ENCODE measurements around the gene GID4.
A peak's percentile ranks its signal among the peaks of the same experiment; 100 is the strongest.

GID4 gene

GRCh38 chr17:18045691-18046350 is 6.6 kb downstream of the GID4 start:
- DNase-seq, result no peak

- no peak for DNase-seq
Measured at GRCh38 chr17:18055597-18055996, 16.4 kb downstream of the GID4 start.

DNA sequence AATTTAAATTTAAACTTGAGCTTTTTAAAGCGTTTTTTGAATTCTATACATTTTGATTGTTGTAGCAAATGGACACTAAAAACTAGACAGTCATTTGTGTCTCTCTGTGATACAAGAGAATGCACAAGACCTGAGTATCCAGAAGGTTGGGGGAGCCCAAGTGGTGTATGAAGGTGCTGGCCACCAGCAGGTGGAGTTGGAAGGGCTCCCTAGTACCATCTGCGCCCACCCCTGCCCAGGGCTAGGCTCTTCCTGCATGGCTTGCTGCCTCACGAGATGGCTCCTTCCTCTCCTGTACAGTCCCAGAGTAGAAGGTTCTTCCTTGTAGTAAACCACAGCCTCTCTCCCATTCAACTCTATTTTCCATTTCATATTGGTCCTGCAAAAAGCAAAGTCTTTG is 17.0 kb downstream of the GID4 start:
- DNase-seq, result no peak

DNA sequence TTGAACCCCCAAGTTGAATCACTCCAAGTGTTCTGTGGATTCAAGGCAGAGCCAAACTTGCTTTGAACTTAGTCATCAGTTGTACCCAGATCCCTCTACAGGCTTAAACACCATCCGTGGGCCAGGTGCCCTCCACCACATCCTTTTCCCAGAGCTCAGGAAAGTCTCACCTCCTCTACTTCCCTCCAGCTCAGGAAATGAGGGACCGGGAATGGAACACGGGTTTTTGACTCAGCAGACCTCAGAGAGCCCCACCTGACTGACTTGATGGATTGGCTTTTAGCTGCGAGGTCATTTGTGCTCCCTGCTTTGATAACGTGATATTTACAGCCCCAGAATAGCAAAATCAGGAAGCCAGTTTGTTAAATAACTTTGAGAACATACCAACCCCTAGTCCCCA is 20.1 kb downstream of the GID4 start:
- no peak for DNase-seq

GRCh38 chr17:18064053-18064452 is 24.8 kb downstream of the GID4 start:
- no peak for DNase-seq

DNA sequence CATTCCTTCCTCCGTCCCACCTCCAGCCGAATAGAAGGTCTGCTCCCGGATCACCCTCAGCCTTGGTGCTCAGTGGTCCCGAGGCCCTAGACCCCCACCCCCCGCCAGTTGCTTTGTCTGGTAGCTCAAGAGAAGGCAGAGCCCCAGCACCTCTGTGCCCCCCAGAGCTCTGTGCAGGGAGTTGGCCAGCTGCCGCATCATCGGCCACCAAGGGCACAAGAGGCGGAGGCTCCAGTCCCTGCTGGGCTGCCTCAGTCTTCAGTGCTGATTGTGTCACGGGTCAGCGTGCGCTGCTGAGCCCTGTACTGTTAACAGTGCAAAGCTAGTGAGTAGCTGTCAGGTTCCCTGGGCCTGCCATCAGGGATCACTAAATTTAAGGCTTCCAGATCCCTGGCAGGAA is 26.3 kb downstream of the GID4 start:
- DNase-seq, result no peak

- DNase-seq, result no peak
Measured at GRCh38 chr17:18066866-18067265, 27.7 kb downstream of the GID4 start.

DNA sequence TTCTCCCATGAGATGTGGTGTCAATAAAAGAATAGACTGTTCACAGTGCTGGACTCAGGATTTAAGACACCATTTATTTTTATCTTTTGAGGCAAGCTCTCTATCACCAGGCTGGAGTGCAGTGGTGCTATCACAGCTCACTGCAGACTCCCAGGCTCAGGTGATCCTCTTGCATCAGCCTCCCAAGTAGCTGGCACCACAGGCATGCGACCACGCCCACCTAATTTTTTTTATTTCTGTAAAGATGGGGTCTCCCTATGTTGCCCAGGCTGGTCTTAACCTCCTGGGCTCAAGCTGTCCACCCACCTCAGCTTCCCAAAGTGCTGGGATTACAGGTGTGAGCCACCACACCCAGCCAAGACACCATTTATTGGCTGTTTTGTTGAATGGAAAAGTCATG is 29.9 kb downstream of the GID4 start:
- DNase-seq, result no peak

GRCh38 chr17:18070861-18071340 is 31.7 kb downstream of the GID4 start:
- DNase-seq, result no peak

DNA sequence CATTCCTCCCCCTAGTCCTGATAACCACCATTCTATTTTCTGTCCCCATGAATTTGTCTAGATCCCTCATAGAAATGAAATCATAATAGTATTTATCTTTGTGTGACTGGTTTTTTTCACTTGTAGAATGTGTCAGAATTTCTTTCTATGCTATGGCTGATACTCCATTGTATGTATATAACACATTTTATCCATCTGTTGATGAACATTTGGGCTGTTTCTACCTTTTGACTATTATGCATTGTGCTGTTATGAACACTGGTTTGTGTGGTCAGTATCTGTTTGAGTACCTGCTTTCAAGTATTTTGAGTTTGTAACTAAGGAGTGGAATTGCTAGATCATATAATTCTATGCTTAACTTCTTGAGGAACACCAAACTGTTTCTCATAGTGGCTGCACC is 32.5 kb downstream of the GID4 start:
- no peak for DNase-seq

DNA sequence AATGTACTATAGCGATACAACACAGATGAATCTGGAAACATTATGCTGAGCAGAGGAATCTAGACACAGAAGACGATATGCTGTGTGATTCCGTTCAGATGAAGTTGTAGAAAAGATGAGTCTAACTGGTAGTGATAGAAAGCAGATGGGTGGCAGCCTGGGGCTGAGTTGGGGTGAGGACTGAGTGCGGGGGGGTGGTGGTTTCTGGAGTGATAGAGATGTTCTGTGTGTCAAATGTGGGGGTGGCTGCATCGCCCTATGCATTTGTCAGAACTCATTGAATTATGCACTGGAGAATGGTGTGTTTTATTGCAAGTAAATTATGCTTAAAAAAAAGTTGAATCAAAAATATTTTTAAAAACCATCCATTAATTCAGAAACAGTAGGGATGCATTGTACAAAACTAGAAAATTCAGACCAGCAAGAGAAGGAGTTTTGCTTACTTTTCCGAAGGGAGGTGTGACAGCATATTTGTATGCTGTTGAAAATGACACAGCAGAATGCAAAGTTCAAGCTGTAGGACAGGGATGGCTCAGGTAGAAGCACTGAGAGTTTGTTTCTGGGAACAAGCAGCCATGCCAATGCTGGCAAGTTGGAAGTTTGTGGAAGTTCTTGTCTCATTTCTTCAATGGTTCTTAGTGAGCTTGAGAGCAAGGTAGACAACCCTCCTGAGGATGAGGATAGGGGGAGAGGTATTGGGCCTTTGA is 35.5 kb downstream of the GID4 start:
- no peak for DNase-seq

DNA sequence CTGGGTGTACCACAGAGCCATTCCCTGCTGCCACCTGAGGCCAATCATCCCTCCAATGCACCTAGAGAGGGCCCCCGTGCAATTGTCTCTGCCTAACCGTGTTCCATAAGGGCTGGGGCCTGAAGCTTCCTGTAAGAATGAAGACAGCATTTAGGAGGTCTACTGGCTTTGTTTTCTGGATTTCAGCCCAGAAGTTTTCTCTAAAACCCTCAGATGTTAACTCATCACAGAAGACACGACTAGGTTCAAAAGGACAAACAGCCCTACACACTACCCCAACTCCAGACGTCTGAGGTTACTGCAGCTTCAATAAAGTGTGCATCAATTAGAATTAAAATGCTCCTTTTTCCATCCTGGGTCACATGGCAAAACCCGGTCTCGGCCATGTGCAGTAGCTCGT is 37.7 kb downstream of the GID4 start:
- DNase-seq, result no peak

GRCh38 chr17:18079543-18079942 is 40.3 kb downstream of the GID4 start:
- DNase-seq, result no peak

DNA sequence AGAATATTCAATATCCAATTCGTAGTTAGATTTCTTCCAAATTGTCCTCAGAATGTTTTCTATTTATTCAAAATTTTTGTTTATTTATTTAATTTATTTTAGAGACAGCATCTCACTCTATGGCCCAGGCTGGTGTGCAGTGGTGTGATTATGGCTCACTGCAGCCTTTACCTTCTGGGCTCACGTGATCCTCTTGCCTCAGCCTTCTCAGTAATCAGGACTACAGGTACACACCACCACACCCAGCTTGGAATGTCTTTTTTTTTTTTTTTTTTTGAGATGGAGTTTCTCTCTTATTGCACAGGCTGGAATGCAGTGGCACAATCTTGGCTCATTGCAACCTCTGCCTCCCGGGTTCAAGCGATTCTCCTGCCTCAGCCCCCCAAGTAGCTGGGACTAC is 45.0 kb downstream of the GID4 start:
- no peak for DNase-seq

GRCh38 chr17:18087610-18088491 is 48.6 kb downstream of the GID4 start, which contains the start of gene DRG2:
TSS of gene DRG2 (plus strand) at chr17:18087948. CDS start at chr17:18088024, 76 bp downstream.
- peak; percentile 94 for DNase-seq

- DNase-seq, result no peak
Measured at GRCh38 chr17:18089613-18090012, 50.4 kb downstream of the GID4 start.

DNA sequence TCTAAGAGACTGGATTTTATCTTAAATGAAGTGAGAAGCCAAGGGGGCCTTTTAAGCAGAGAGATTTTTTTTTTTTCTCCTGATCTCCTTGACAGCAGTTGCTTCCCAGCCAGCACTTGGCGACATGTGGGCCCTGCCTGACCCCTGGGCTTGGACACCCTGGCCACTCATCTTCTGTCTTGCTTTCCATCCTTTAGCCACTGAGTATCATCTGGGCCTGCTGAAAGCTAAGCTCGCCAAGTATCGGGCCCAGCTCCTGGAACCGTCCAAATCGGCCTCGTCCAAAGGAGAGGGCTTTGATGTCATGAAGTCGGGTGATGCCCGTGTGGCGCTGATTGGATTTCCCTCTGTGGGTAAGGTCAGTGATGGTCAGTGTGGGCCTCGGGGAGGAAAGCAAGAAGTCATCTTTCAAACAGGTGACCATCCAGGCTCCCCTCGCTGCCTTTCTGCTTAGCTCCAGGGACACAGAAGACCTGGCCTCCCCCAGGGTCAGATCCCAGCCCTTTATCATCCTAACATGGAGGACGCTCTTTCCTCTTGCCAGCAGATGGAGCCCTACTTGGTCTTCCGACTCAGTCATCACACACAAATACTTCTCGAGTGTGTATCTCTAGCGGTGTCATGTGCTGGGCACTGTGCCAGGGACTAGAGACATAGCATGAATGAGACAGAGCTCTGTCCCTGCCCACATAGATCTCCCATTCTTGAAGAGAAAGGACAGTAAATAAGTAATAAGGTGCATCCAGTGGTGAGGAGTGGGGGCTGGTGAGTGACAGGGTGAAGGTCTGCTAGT is 54.6 kb downstream of the GID4 start:
- peak; percentile 59 for DNase-seq

DNA sequence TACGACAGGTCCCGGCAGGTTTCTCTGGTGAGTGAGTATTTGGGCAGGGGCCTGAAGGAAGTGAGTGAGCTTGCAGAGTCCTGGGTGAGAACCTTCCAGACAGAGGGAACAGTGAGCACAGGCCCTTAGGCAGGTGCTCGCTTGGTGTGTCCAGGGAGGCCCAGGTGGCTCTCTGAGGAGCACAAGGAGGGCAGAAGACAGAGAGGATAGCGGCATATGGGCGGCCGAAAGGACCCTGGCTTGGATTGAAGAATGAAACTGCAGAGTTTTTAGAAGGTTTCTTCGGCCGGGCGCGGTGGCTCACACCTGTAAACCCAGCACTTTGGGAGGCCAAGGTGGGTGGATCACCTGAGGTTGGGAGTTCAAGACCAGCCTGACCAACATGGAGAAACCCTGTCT is 55.2 kb downstream of the GID4 start:
- DNase-seq, result no peak

GRCh38 chr17:18099516-18099915 is 60.3 kb downstream of the GID4 start:
- DNase-seq, result no peak

- DNase-seq, result no peak
Measured at GRCh38 chr17:18100616-18101015, 61.4 kb downstream of the GID4 start.

GRCh38 chr17:18101828-18102227 is 62.6 kb downstream of the GID4 start:
- DNase-seq, result no peak

GRCh38 chr17:18102640-18103039 is 63.4 kb downstream of the GID4 start:
- DNase-seq, result no peak

GRCh38 chr17:18105027-18105426 is 65.8 kb downstream of the GID4 start:
- no peak for DNase-seq
